Hippocampal formation (tissue), 2 donors: ENCODE data around the gene GFRA1.
"Not testable (repeated sequence)": the region's sequence is repeated elsewhere in the genome, so short reads cannot be mapped to it uniquely, and the experiment has no call there.

Experiments used
- DNase-seq, 2 donors: peaks; one replicate each; lab custom pipeline; 2025; lab: John Stamatoyannopoulos, UW

GFRA1 gene

GRCh38 chr10:116067825-116068224 lies 205.2 kb downstream of the GFRA1 start:
- DNase-seq = no peak

GRCh38 chr10:116063107-116063506 lies 209.9 kb downstream of the GFRA1 start:
- DNase-seq = no peak

- no peak for DNase-seq
Observed at GRCh38 chr10:116060864-116061263, 212.1 kb downstream of the GFRA1 start.

GRCh38 chr10:116059320-116059719 lies 213.7 kb downstream of the GFRA1 start:
- DNase-seq = no peak

- no peak for DNase-seq
Observed at GRCh38 chr10:116056445-116057293, 216.3 kb downstream of the GFRA1 start.

- no peak for DNase-seq
Observed at GRCh38 chr10:116055917-116056252, 217.1 kb downstream of the GFRA1 start.

- no peak for DNase-seq
Observed at GRCh38 chr10:116055252-116055916, 217.6 kb downstream of the GFRA1 start.

GRCh38 chr10:116053910-116054309 lies 219.1 kb downstream of the GFRA1 start:
- DNase-seq = no peak

- DNase-seq = not testable (repeated sequence)
Observed at GRCh38 chr10:116053009-116053730, 219.8 kb downstream of the GFRA1 start.

- DNase-seq = not testable (repeated sequence)
Observed at GRCh38 chr10:116052522-116052921, 220.5 kb downstream of the GFRA1 start.

- DNase-seq = no peak
Observed at GRCh38 chr10:116049974-116050304, 223.1 kb downstream of the GFRA1 start.

GRCh38 chr10:116049158-116049973 lies 223.6 kb downstream of the GFRA1 start:
- no peak for DNase-seq

- DNase-seq = no peak
Observed at GRCh38 chr10:116045366-116046356, 227.3 kb downstream of the GFRA1 start.

GRCh38 chr10:116044801-116045248 lies 228.2 kb downstream of the GFRA1 start:
- DNase-seq = no peak

GRCh38 chr10:116043861-116044260 lies 229.1 kb downstream of the GFRA1 start:
- DNase-seq = no peak

- no peak for DNase-seq
Observed at GRCh38 chr10:116043304-116043703, 229.7 kb downstream of the GFRA1 start.

GRCh38 chr10:116041948-116042347 lies 231.1 kb downstream of the GFRA1 start:
- no peak for DNase-seq

GRCh38 chr10:116039612-116040011 lies 233.4 kb downstream of the GFRA1 start:
- no peak for DNase-seq

- DNase-seq = no peak
Observed at GRCh38 chr10:116038259-116038658, 234.7 kb downstream of the GFRA1 start.

- DNase-seq = not testable (repeated sequence)
Observed at GRCh38 chr10:116035406-116035805, 237.6 kb downstream of the GFRA1 start.

- no peak for DNase-seq
Observed at GRCh38 chr10:116030576-116030975, 242.4 kb downstream of the GFRA1 start.
